Kasumi-1 (cell line): ENCODE results near the gene RIC8B.

Experiments used
- DNase-seq, 2 experiments: peaks; one replicate each; lab custom pipeline; 2025; lab: John Stamatoyannopoulos, UW

RIC8B gene

GRCh38 chr12:106868982-106869700 is 94.7 kb downstream of the RIC8B start:
- no peak for DNase-seq

- DNase-seq = no peak
These were observed 95.6 kb downstream of the RIC8B start for GRCh38 chr12:106870116-106870515.

- DNase-seq = no peak
These were observed 97.0 kb downstream of the RIC8B start for GRCh38 chr12:106871477-106871876.

- DNase-seq = no peak
These were observed 99.5 kb downstream of the RIC8B start for GRCh38 chr12:106873983-106874382.

- DNase-seq = no peak
These were observed 104.3 kb downstream of the RIC8B start for GRCh38 chr12:106878804-106879203.

- DNase-seq = no peak
These were observed 105.1 kb downstream of the RIC8B start for GRCh38 chr12:106879612-106880011.

GRCh38 chr12:106883426-106883825 is 108.9 kb downstream of the RIC8B start:
- no peak for DNase-seq

GRCh38 chr12:106885026-106885425 is 110.5 kb downstream of the RIC8B start:
- DNase-seq = no peak

- DNase-seq = no peak
These were observed 111.2 kb downstream of the RIC8B start for GRCh38 chr12:106885541-106886249.

- DNase-seq = no peak
These were observed 112.5 kb downstream of the RIC8B start for GRCh38 chr12:106886932-106887331.

- DNase-seq = no peak
These were observed 114.0 kb downstream of the RIC8B start for GRCh38 chr12:106888348-106888970.

GRCh38 chr12:106889326-106889725 is 114.8 kb downstream of the RIC8B start:
- DNase-seq = no peak

- DNase-seq = no peak
These were observed 115.6 kb downstream of the RIC8B start for GRCh38 chr12:106889950-106890626.

GRCh38 chr12:106892075-106892474 is 117.6 kb downstream of the RIC8B start:
- DNase-seq = no peak

GRCh38 chr12:106893451-106893850 is 119.0 kb downstream of the RIC8B start:
- no peak for DNase-seq

- DNase-seq = no peak
These were observed 120.3 kb downstream of the RIC8B start for GRCh38 chr12:106894774-106895173.

GRCh38 chr12:106896603-106897002 is 122.1 kb downstream of the RIC8B start:
- no peak for DNase-seq

- DNase-seq = no peak
These were observed 122.6 kb downstream of the RIC8B start for GRCh38 chr12:106897082-106897481.

GRCh38 chr12:106897981-106898901 is 123.8 kb downstream of the RIC8B start:
- DNase-seq = no peak

GRCh38 chr12:106900554-106900953 is 126.1 kb downstream of the RIC8B start:
- DNase-seq = no peak

- DNase-seq = no peak
These were observed 126.8 kb downstream of the RIC8B start for GRCh38 chr12:106901276-106901675.
